Fibroblast of skin of abdomen (primary cell): ENCODE data around the gene ZNF423.

Experiments used
- DNase-seq: peaks from one replicate; pipeline ENCODE4 v3.0.0-alpha.2; 2013

Gene ZNF423

GRCh38 chr16:49848530-49848929 is 7.4 kb downstream of the ZNF423 start:
- DNase-seq, result no peak

- no peak for DNase-seq
These were observed 9.1 kb downstream of the ZNF423 start for GRCh38 chr16:49846800-49847199.

GRCh38 chr16:49844359-49844758 is 11.6 kb downstream of the ZNF423 start:
- no peak for DNase-seq

- DNase-seq, result no peak
These were observed 12.2 kb downstream of the ZNF423 start for GRCh38 chr16:49843758-49844157.

GRCh38 chr16:49842972-49843371 is 12.9 kb downstream of the ZNF423 start:
- no peak for DNase-seq

GRCh38 chr16:49839017-49839825 is 16.7 kb downstream of the ZNF423 start:
- DNase-seq, result no peak

- DNase-seq, result no peak
These were observed 17.4 kb downstream of the ZNF423 start for GRCh38 chr16:49838441-49839016.

- DNase-seq, result no peak
These were observed 18.1 kb downstream of the ZNF423 start for GRCh38 chr16:49837688-49838410.

- DNase-seq, result no peak
These were observed 19.2 kb downstream of the ZNF423 start for GRCh38 chr16:49836668-49837067.

- no peak for DNase-seq
These were observed 19.7 kb downstream of the ZNF423 start for GRCh38 chr16:49836218-49836617.

GRCh38 chr16:49835161-49835777 is 20.6 kb downstream of the ZNF423 start:
- DNase-seq, result no peak

- peak; percentile 76 for DNase-seq
These were observed 21.3 kb downstream of the ZNF423 start for GRCh38 chr16:49834531-49835151.

GRCh38 chr16:49833796-49834530 is 21.9 kb downstream of the ZNF423 start:
- DNase-seq, result no peak

GRCh38 chr16:49833085-49833484 is 22.8 kb downstream of the ZNF423 start:
- DNase-seq, result no peak

- DNase-seq, result no peak
These were observed 23.7 kb downstream of the ZNF423 start for GRCh38 chr16:49832177-49832576.

GRCh38 chr16:49830873-49831272 is 25.0 kb downstream of the ZNF423 start:
- DNase-seq, result no peak

GRCh38 chr16:49828533-49829267 is 27.2 kb downstream of the ZNF423 start:
- DNase-seq, result no peak

GRCh38 chr16:49827805-49828438 is 28.0 kb downstream of the ZNF423 start:
- no peak for DNase-seq

- no peak for DNase-seq
These were observed 29.4 kb downstream of the ZNF423 start for GRCh38 chr16:49826515-49826914.

- no peak for DNase-seq
These were observed 30.9 kb downstream of the ZNF423 start for GRCh38 chr16:49825041-49825440.

GRCh38 chr16:49824593-49824992 is 31.3 kb downstream of the ZNF423 start:
- no peak for DNase-seq
